Esophagus muscularis mucosa (tissue), 4 donors: Measurements from ENCODE around the gene CPNE1.

ENCODE experiments used
- EP300 ChIP-seq: sonication (generic); formaldehyde crosslinking; IDR thresholded peaks from one replicate; pipeline ENCODE4 v1.6.1; 2017; ENCODE audit warnings: antibody characterized with exemption
- POLR2A ChIP-seq: fragments of 450-650 bp; IDR thresholded peaks from one replicate; pipeline ENCODE4 v1.6.1; 2017; ENCODE audit warnings: antibody characterized with exemption, moderate library complexity, mild to moderate bottlenecking, low read depth
- TF ChIP-seq, protein P1 (sequence below), 3 experiments: fragments of 200-600 bp in 2 of 3; fragments of 450-650 bp in 1 of 3; sonication (generic) in 2 of 3; IDR thresholded peaks; one replicate each; pipeline ENCODE4 v1.5.1; 2017 to 2019; ENCODE audit warnings: antibody characterized with exemption in 3 of 3, mild to moderate bottlenecking in 2 of 3, moderate library complexity in 1 of 3

DNA sequence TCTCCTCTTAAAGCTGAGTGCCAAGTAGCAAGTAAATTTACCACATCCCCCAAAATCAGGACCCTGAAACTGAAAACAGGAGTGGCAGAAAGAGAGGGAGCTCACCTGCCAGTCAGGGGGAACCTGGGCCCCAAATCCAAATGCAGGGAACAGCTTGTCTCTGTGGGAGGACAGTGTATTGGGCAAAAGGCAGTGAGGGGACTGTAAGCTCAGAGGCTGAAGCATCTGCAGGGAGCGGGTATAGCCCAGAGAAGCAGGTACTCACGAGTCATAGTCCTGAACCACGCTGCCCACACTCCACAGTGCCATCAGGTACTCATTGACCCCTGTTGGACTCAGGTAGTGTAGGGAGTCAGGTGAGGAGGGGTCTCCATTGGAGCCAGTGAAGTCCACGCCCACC is 34.1 kb downstream of the CPNE1 start:
- TF ChIP-seq, protein P1, sequence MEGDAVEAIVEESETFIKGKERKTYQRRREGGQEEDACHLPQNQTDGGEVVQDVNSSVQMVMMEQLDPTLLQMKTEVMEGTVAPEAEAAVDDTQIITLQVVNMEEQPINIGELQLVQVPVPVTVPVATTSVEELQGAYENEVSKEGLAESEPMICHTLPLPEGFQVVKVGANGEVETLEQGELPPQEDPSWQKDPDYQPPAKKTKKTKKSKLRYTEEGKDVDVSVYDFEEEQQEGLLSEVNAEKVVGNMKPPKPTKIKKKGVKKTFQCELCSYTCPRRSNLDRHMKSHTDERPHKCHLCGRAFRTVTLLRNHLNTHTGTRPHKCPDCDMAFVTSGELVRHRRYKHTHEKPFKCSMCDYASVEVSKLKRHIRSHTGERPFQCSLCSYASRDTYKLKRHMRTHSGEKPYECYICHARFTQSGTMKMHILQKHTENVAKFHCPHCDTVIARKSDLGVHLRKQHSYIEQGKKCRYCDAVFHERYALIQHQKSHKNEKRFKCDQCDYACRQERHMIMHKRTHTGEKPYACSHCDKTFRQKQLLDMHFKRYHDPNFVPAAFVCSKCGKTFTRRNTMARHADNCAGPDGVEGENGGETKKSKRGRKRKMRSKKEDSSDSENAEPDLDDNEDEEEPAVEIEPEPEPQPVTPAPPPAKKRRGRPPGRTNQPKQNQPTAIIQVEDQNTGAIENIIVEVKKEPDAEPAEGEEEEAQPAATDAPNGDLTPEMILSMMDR (IDR thresholded peaks at IDR 0.05): no peak
- TF ChIP-seq EP300 (no peak), POLR2A (no peak)
